RWPE2 (cell line): ENCODE data around the gene TBC1D1.

Experiments
- ATAC-seq: fragments of 200-7000 bp; cut with Tn5 transposase; 3 replicates; pipeline ENCODE4 v1.9.1; 2021; ENCODE audit warnings: low read depth
- DNase-seq: peaks from one replicate; pipeline ENCODE4 v3.0.0-alpha.2; 2020; ENCODE audit warnings: low spot score
- H3K27ac ChIP-seq: fragments of 450-650 bp; 2 replicates; pipeline ENCODE4 v1.5.1; 2017; ENCODE audit warnings: mild to moderate bottlenecking; ENCODE audit not compliant: poor library complexity, severe bottlenecking
- H3K27me3 ChIP-seq: fragments of 250-450 bp; sonication (Bioruptor Pico); 2 replicates; pipeline ENCODE4 v1.5.1; 2021; ENCODE audit warnings: mild to moderate bottlenecking, moderate library complexity; ENCODE audit not compliant: insufficient read depth, poor library complexity, severe bottlenecking
- H3K36me3 ChIP-seq: fragments of 250-450 bp; sonication (Bioruptor Pico); 2 replicates; pipeline ENCODE4 v1.5.1; 2020; ENCODE audit warnings: low read depth, mild to moderate bottlenecking, moderate library complexity
- H3K4me1 ChIP-seq: fragments of 250-450 bp; sonication (Bioruptor Pico); 2 replicates; pipeline ENCODE4 v1.5.1; 2021; ENCODE audit warnings: mild to moderate bottlenecking, moderate library complexity; ENCODE audit not compliant: insufficient read depth, poor library complexity, severe bottlenecking
- H3K4me3 ChIP-seq: fragments of 250-450 bp; sonication (Bioruptor Pico); 2 replicates; pipeline ENCODE4 v1.5.1; 2021; ENCODE audit warnings: mild to moderate bottlenecking, moderate library complexity; ENCODE audit not compliant: severe bottlenecking
- H3K9me3 ChIP-seq: fragments of 250-450 bp; sonication (Bioruptor Pico); 2 replicates; pipeline ENCODE4 v1.5.1; 2021; ENCODE audit warnings: mild to moderate bottlenecking, moderate library complexity; ENCODE audit not compliant: severe bottlenecking
- CTCF ChIP-seq: fragments of 450-650 bp; IDR thresholded peaks from one replicate; pipeline ENCODE4 v1.5.1; 2017; ENCODE audit warnings: mild to moderate bottlenecking, moderate library complexity; ENCODE audit not compliant: poor library complexity, severe bottlenecking

Gene TBC1D1

GRCh38 chr4:37994569-37994968 lies 103.7 kb downstream of the TBC1D1 start:
- Histone ChIP-seq H3K4me1 (no peaks in the 10 kb centered on the region), H3K9me3 (no peaks in the 10 kb centered on the region), H3K4me3 (no peak overlapping the region), H3K36me3 (no peaks in the 10 kb centered on the region), H3K27ac (no peak overlapping the region), H3K27me3 (no peaks in the 10 kb centered on the region)
- no peak for DNase-seq
- no peak for TF ChIP-seq CTCF
- no peak for ATAC-seq

DNA sequence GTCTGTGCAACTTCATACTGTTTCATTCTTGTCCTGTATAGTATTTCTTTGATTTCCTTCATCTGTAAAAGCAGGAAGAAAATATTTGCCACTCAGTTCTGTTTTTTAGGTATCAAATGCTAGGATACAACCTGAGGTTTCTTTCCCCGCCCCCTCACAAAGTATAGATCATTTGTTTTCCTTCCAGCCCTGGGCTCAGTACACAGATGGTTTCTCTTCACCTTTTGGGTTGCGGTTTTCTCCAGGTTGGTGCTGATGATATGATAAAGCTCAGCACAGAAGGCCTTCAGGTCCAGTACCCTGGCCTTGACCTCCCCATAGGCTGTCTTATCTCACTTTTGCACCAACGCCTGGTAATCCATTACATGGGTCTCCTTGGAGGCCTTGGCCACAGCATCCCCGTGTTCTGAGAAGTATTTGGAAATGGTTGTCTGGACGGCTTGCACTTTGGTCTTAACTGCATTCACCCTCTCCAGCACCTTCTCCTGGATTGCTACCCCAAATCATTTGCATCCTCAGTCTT lies 104.5 kb downstream of the TBC1D1 start:
- no peaks in the 10 kb centered on the region for H3K4me1 ChIP-seq
- no peak for DNase-seq
- no peak for TF ChIP-seq CTCF
- no peak for ATAC-seq
- H3K27me3 ChIP-seq = no peaks in the 10 kb centered on the region
- H3K4me3 ChIP-seq = no peak overlapping the region
- H3K36me3 ChIP-seq = no peaks in the 10 kb centered on the region
- no peaks in the 10 kb centered on the region for H3K9me3 ChIP-seq
- no peak overlapping the region for H3K27ac ChIP-seq

GRCh38 chr4:37995981-37996775 lies 105.3 kb downstream of the TBC1D1 start:
- Histone ChIP-seq H3K9me3 (no peaks in the 10 kb centered on the region), H3K4me1 (no peaks in the 10 kb centered on the region), H3K4me3 (no peak overlapping the region), H3K27ac (no peak overlapping the region), H3K36me3 (no peaks in the 10 kb centered on the region), H3K27me3 (no peaks in the 10 kb centered on the region)
- ATAC-seq (no peak), DNase-seq (no peak)
- TF ChIP-seq CTCF = no peak

GRCh38 chr4:37998226-37998625 lies 107.3 kb downstream of the TBC1D1 start:
- DNase-seq (no peak), ATAC-seq (no peak)
- Histone ChIP-seq H3K9me3 (no peaks in the 10 kb centered on the region), H3K4me3 (no peak overlapping the region), H3K4me1 (peaks cover 11% of the 10 kb centered on the region), H3K27me3 (no peaks in the 10 kb centered on the region), H3K27ac (no peak overlapping the region), H3K36me3 (no peaks in the 10 kb centered on the region)
- TF ChIP-seq CTCF = no peak

- Histone ChIP-seq H3K36me3 (no peaks in the 10 kb centered on the region), H3K4me3 (no peak overlapping the region), H3K27me3 (no peaks in the 10 kb centered on the region), H3K27ac (no peak overlapping the region), H3K4me1 (peaks cover 12% of the 10 kb centered on the region), H3K9me3 (no peaks in the 10 kb centered on the region)
- TF ChIP-seq CTCF = no peak
- DNase-seq = no peak
- ATAC-seq = no peak
These were observed 108.3 kb downstream of the TBC1D1 start for GRCh38 chr4:37999000-37999716.
